Upper lobe of right lung (tissue), 1 donor: ENCODE results near the gene LIN7B. TPM values are rescaled to one million over a fixed set of nuclear protein-coding genes. Genes with fewer than 3 reads are reported as not detected.

ENCODE experiments used
- ATAC-seq: fragments of 200-7000 bp; cut with Tn5 transposase; one replicate; pipeline ENCODE4 v1.9.1; 2020; ENCODE audit warnings: mild to moderate bottlenecking, moderate library complexity
- DNase-seq: peaks from one replicate; pipeline ENCODE4 v3.0.0-alpha.2; 2020
- H3K27ac ChIP-seq: fragments of 200-600 bp; one replicate; pipeline ENCODE4 v1.8.0; 2022
- H3K27me3 ChIP-seq: fragments of 200-600 bp; one replicate; pipeline ENCODE4 v1.8.0; 2022; ENCODE audit warnings: mild to moderate bottlenecking
- H3K36me3 ChIP-seq: fragments of 200-600 bp; one replicate; pipeline ENCODE4 v1.8.0; 2022
- H3K4me1 ChIP-seq: fragments of 200-600 bp; one replicate; pipeline ENCODE4 v1.8.0; 2022
- H3K4me3 ChIP-seq: fragments of 200-600 bp; one replicate; pipeline ENCODE4 v1.8.0; 2022; ENCODE audit warnings: mild to moderate bottlenecking
- H3K9me3 ChIP-seq: fragments of 200-600 bp; one replicate; pipeline ENCODE4 v1.8.0; 2022
- intact Hi-C: fragments of 100-400 bp; cut with DNase I; formaldehyde crosslinking; loops from one replicate; pipeline ENCODE4 v1.11.0; 2022
- total RNA-seq: library from RNA; stranded (reverse); fragmentation: NEBNext Ultra II Directional; extraction: Animal tissue kit (Norgen Biotek cat#: 25700); gene quantifications from one replicate; pipeline ENCODE4 v1.2.1, GENCODE V29; 2021
- TF ChIP-seq, protein P1 (sequence below): fragments of 200-600 bp; IDR thresholded peaks from one replicate; pipeline ENCODE4 v1.8.0; 2022; ENCODE audit warnings: antibody characterized with exemption
- donor health status: DM: no; HTN: yes; CAD: no; lungs with severe emphysema.

LIN7B gene
- total RNA-seq, 1 donor from 2014 or later = 12.2 TPM

DNA sequence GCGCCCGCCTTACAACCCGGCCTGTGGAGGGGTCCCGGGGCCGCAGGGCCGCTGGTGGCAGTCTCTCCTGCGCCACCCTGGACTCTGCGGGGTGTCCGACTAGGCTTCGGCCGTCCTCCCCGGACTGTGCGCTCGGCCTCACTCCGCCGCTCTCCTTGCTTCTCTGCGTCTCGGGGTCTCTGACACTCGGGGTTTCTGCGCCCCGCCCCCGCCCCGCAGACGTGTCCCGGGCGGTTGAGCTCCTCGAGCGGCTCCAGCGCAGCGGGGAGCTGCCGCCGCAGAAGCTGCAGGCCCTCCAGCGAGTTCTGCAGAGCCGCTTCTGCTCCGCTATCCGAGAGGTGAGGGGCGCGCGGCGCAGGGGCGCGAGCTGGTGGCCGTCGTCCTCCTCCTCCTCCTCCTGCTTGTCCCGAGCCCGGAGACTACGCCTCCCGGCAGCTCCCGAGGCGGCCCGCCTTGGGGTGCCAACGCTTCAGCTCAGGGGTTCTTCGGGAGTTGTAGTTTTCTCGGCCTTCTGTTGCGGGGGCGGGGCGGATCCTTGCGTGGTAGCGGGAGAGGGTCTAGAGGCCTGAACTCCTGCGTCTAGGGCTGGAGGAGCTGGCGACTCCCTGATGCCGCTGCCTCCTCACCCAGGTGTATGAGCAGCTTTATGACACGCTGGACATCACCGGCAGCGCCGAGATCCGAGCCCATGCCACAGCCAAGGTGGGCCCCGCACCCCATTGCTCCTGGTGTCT, 627 bp downstream of the LIN7B start:
- Histone ChIP-seq H3K4me1 (peaks cover 25% of the 10 kb centered on the region), H3K9me3 (no peaks in the 10 kb centered on the region), H3K36me3 (no peaks in the 10 kb centered on the region), H3K27ac (peak overlapping the region; percentile 72), H3K27me3 (no peaks in the 10 kb centered on the region), H3K4me3 (peak overlapping the region; percentile 87)
- ATAC-seq (peak; percentile 13), DNase-seq (peak; percentile 84)
- intact Hi-C loops = no loop called here
- TF ChIP-seq, protein P1, sequence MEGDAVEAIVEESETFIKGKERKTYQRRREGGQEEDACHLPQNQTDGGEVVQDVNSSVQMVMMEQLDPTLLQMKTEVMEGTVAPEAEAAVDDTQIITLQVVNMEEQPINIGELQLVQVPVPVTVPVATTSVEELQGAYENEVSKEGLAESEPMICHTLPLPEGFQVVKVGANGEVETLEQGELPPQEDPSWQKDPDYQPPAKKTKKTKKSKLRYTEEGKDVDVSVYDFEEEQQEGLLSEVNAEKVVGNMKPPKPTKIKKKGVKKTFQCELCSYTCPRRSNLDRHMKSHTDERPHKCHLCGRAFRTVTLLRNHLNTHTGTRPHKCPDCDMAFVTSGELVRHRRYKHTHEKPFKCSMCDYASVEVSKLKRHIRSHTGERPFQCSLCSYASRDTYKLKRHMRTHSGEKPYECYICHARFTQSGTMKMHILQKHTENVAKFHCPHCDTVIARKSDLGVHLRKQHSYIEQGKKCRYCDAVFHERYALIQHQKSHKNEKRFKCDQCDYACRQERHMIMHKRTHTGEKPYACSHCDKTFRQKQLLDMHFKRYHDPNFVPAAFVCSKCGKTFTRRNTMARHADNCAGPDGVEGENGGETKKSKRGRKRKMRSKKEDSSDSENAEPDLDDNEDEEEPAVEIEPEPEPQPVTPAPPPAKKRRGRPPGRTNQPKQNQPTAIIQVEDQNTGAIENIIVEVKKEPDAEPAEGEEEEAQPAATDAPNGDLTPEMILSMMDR = no peak

DNA sequence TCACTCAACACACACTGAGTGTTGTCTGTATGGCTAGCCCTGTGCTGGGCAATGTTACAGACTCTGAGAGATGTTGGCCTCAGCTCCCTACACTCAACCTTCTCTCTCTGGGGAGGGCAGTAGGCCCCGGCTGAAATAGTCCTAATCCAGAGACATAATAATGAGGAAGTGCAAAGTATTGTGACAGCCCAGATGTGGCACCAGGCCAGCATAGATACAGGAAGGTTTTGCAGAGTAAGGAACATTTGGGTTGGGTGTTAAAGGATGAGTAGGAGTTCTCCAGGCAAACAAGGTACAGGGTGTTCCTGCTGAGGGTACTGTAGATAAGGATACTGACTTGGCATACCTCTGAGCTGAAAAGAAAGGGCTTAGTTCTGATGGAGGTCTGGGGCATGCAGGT, 2.4 kb downstream of the LIN7B start:
- Histone ChIP-seq H3K4me1 (peaks cover 30% of the 10 kb centered on the region), H3K9me3 (no peaks in the 10 kb centered on the region), H3K27me3 (no peaks in the 10 kb centered on the region), H3K27ac (peak overlapping the region; percentile 3), H3K4me3 (no peak overlapping the region), H3K36me3 (no peaks in the 10 kb centered on the region)
- intact Hi-C loops = no loop called here
- TF ChIP-seq, protein P1 = no peak
- DNase-seq (no peak), ATAC-seq (no peak)

DNA sequence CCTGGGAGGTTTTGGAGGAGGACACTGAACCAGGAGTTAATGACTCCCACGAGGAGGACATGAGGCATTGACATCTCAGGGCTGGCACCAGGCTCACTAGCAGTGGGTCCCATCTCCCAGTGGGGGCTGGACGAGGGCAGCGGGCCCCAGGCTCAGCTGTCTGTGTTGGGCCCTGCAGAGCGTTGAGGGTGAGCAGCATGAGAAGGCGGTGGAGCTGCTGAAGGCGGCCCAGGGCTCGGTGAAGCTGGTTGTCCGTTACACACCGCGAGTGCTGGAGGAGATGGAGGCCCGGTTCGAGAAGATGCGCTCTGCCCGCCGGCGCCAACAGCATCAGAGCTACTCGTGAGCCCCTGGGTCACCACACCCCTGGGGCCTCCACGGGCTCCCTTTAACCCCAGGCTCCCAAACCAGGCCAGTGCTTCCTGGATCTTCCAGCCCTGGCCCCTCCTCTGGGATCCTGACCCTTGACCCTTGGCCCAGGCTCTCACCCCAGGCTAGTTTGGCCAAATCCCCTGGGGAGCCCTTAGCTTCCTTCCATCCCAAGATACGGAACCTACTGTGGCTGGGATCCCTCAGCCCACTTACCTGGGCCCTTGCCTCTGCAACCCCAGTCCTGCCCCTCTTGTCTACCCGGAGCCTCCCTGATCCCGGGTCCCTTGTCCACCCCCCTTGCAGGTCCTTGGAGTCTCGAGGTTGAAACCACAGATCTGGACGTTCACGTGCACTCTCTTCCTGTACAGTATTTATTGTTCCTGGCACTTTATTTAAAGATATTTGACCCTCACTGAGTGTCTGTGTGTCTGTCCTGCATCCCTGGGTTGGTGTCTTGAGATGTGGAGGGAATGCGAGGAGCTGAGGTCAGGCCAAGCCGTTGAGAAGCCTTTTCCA, 3.8 kb downstream of the LIN7B start:
- H3K36me3 ChIP-seq = no peaks in the 10 kb centered on the region
- no peak for DNase-seq
- H3K4me3 ChIP-seq = peak overlapping the region; percentile 71
- H3K27me3 ChIP-seq = no peaks in the 10 kb centered on the region
- intact Hi-C loops = no loop called here
- no peaks in the 10 kb centered on the region for H3K9me3 ChIP-seq
- peak overlapping the region; percentile 97 for H3K27ac ChIP-seq
- ATAC-seq = no peak
- H3K4me1 ChIP-seq = peaks cover 30% of the 10 kb centered on the region
- TF ChIP-seq, protein P1 = no peak

DNA sequence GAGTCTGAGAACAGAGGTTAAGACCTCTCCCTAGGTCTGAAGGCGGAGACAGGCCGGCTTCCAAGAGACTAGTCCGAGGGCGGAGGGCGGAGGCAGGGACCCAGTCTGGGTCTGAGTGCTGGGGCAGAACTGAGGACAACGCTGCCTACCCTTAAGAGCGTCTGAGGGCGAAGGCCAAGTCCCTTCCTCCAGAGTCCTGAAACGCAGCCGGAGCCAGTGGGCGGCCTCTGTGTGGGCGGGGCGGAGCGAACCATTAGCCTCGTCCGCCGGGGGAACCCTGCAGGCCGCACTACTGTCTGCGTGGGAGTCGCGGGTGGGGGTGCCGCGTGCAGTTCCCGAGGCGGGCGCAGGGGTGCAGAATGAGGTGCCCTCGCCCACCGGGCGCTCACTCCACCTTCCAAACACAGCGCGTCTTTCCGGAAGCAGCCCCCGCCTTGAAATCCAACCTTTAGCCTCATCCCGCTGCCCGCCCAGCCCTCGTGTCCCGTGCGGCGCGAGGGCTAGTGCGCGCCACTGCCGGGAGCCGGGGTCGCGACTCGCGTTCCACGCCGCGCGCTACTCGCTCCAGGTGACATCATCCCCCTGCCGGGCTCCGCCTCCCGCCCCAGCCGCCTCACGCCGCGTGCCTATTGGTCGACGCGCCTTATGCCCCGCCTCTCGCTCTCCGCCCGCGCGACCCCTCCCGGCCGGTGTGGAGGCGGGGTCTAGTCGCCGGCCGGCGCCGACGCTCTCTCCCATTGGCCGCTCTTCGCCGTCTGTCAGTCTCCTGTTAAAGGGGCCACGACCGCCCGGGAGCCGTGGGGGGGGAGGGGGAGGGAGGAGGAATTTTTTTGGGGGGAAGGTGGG, 4.6 kb downstream of the LIN7B start, which contains the start of gene C19orf73:
TSS of gene C19orf73 (minus strand) at position 579 of the 846 bp plus-strand sequence. CDS start at position 458, 121 bp downstream.
- Histone ChIP-seq H3K27ac (peak within 1 kb of the TSS; percentile 97), H3K9me3 (no peaks in the 10 kb centered on the region), H3K36me3 (no peaks in the 10 kb centered on the region), H3K27me3 (no peaks in the 10 kb centered on the region), H3K4me1 (peaks cover 24% of the 10 kb centered on the region), H3K4me3 (peak within 1 kb of the TSS; percentile 71)
- DNase-seq (peak; percentile 97), ATAC-seq (peak; percentile 92)
- intact Hi-C loops = no loop called here
- TF ChIP-seq, protein P1 = peak; percentile 30
